Breast epithelium (tissue), 4 donors: Measurements from ENCODE around the gene DNAH8. TPM values are rescaled to one million over a fixed set of nuclear protein-coding genes. Genes with fewer than 3 reads are reported as not detected.

Experiments
- DNase-seq, 2 donors: peaks; one replicate each; pipeline ENCODE4 v3.0.0-alpha.2; 2019; ENCODE audit warnings: low spot score in 2 of 2
- H3K27ac ChIP-seq, 2 donors: fragments of 200-600 bp; sonication (generic) in 1 of 2; one replicate each; pipeline ENCODE4 v1.5.1; 2016 to 2019; ENCODE audit warnings: mild to moderate bottlenecking in 1 of 2
- H3K27me3 ChIP-seq, 2 donors: fragments of 200-600 bp; sonication (generic) in 1 of 2; one replicate each; pipeline versions ENCODE4 v1.5.1 to v1.6.0; 2017 to 2019; ENCODE audit warnings: control low read depth in 1 of 2, mild to moderate bottlenecking in 1 of 2
- H3K36me3 ChIP-seq: fragments of 200-600 bp; one replicate; pipeline ENCODE4 v1.5.1; 2019
- H3K4me1 ChIP-seq, 2 donors: fragments of 200-600 bp; sonication (generic); one replicate each; pipeline ENCODE4 v1.5.1; 2016 to 2019; ENCODE audit warnings: control low read depth in 1 of 2
- H3K4me3 ChIP-seq, 3 donors: fragments of 200-600 bp; sonication (generic); 1 replicate in 2 of 3; 2 replicates in 1 of 3; pipeline ENCODE4 v1.5.1; 2016 to 2019; ENCODE audit warnings: mild to moderate bottlenecking in 3 of 3, moderate library complexity in 2 of 3
- H3K9me3 ChIP-seq, 2 donors: fragments of 200-600 bp; sonication (generic) in 1 of 2; one replicate each; pipeline ENCODE4 v1.5.1; 2016 to 2019; ENCODE audit warnings: control low read depth in 1 of 2
- CTCF ChIP-seq, 3 donors: fragments of 450-650 bp; IDR thresholded peaks; one replicate each; pipeline ENCODE4 v1.5.1; 2016 to 2017; ENCODE audit warnings: antibody characterized with exemption in 3 of 3, mild to moderate bottlenecking in 3 of 3, moderate library complexity in 3 of 3
- POLR2A ChIP-seq: fragments of 450-650 bp; IDR thresholded peaks from one replicate; pipeline ENCODE4 v1.6.1; 2016; ENCODE audit warnings: antibody characterized with exemption, mild to moderate bottlenecking, moderate library complexity
- POLR2AphosphoS5 ChIP-seq, 3 donors: sonication (generic); formaldehyde crosslinking; IDR thresholded peaks; one replicate each; pipeline ENCODE4 v1.6.1; 2017; ENCODE audit warnings: antibody characterized with exemption in 3 of 3
- intact Hi-C: fragments of 100-400 bp; cut with DNase I; formaldehyde crosslinking; loops from one replicate; pipeline ENCODE4 v1.15.1; 2023; ENCODE audit warnings: low total_unique reads
- total RNA-seq, 3 donors: library from RNA; depleted of rRNA; stranded (reverse); fragments of >200 nt; gene quantifications; one replicate each; pipeline ENCODE4 v1.1.0, GENCODE V29; 2016

Gene DNAH8
- total RNA-seq, 3 donors from 2014 or later: under 0.01 TPM; not detected in 1

GRCh38 chr6:38684904-38685303, 30.2 kb upstream of the DNAH8 start:
- H3K36me3 ChIP-seq: peaks cover 4% of the 10 kb centered on the region
- H3K4me3 ChIP-seq: no peak overlapping the region
- intact Hi-C loops: no loop called here
- DNase-seq: no peak
- H3K9me3 ChIP-seq: no peaks in the 10 kb centered on the region
- H3K4me1 ChIP-seq: no peaks in the 10 kb centered on the region
- no peak overlapping the region for H3K27ac ChIP-seq
- no peaks in the 10 kb centered on the region for H3K27me3 ChIP-seq
- TF ChIP-seq POLR2A (no peak), CTCF (IDR thresholded peaks at IDR 0.05) (no peak), POLR2AphosphoS5 (IDR thresholded peaks at IDR 0.05) (no peak)

DNA sequence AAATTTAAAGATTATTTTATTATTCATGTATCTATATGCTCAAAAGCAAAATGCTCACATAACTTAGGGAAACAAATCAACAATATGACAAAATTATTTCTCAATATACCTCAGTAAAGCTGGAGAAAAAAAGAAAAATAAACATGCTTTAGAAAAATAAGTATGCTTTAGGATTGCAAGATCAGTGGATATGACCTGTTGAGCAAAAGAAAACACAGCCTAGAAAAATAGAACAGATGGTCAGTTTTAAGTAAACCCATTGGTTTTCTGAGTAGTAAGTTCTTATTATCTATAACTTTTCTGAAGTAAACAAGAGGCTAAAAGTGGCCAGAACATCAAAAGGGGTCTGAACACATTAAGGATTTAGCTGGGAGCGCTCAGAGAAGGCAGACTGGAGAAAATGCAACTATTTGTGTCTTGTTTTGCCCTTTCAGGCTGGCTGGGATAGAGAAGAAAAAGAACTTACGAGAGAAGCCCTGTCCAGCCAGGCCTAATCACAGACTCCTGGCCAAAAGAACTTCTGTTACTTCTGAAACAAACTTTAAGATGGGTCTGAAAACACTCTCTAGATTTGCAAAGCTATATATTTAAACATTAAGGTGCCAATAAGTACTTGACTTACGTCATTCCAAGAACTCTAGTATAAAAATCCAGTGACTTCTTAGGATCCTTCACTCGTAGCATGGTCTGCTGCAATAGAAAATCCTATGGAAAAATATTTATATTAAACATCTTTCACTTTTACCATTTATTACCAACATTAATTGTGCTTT, 28.7 kb upstream of the DNAH8 start:
- H3K4me1 ChIP-seq: no peaks in the 10 kb centered on the region
- H3K4me3 ChIP-seq: no peak overlapping the region
- TF ChIP-seq POLR2A: no peak
- TF ChIP-seq POLR2AphosphoS5 (IDR thresholded peaks at IDR 0.05): no peak
- TF ChIP-seq CTCF (IDR thresholded peaks at IDR 0.05): no peak
- H3K9me3 ChIP-seq: no peaks in the 10 kb centered on the region
- H3K27me3 ChIP-seq: no peaks in the 10 kb centered on the region
- intact Hi-C loops: no loop called here
- DNase-seq: no peak
- no peak overlapping the region for H3K27ac ChIP-seq
- peaks cover 4% of the 10 kb centered on the region for H3K36me3 ChIP-seq

DNA sequence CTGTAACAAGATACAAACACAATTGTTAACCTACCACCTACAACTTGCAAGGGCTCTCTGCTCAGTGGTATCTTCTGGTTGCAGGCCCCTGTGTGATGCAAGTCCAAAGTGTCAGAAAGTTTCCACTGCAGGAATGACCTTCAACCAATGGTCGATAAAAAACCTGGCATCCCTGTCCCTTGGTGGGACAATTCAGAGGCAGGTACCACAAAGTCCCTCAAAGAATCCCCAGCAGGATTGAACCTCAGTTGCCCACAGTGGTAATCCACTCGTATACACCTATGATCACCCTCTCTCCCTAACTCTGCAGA, 28.1 kb upstream of the DNAH8 start:
- Histone ChIP-seq H3K27ac (no peak overlapping the region), H3K27me3 (no peaks in the 10 kb centered on the region), H3K9me3 (no peaks in the 10 kb centered on the region), H3K4me1 (no peaks in the 10 kb centered on the region), H3K4me3 (no peak overlapping the region), H3K36me3 (peaks cover 4% of the 10 kb centered on the region)
- TF ChIP-seq POLR2A: no peak
- no peak for TF ChIP-seq CTCF (IDR thresholded peaks at IDR 0.05)
- intact Hi-C loops: no loop called here
- no peak for DNase-seq

DNA sequence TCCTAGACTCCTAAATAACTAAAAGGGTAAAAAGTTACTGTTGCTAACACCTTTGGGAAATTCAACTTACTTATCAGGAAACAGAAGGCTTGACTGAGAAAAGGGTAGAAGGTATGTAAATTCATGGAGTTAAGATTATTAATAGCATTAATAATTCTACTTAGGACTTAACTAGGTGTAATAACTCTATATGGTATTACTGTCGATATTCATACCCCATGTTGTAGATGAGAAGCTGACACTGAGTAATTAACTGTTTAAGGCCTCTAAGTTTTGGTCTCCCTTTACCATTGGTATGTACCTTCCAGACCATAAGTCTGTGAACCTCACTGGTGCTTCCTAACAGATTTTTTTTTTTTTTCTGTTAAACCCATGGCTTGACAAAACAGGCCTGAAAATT, 27.6 kb upstream of the DNAH8 start:
- Histone ChIP-seq H3K9me3 (no peaks in the 10 kb centered on the region), H3K27me3 (no peaks in the 10 kb centered on the region), H3K4me3 (no peak overlapping the region), H3K36me3 (peaks cover under 1% of the 10 kb centered on the region), H3K27ac (no peak overlapping the region), H3K4me1 (no peaks in the 10 kb centered on the region)
- TF ChIP-seq POLR2A (no peak), CTCF (IDR thresholded peaks at IDR 0.05) (no peak), POLR2AphosphoS5 (IDR thresholded peaks at IDR 0.05) (no peak)
- intact Hi-C loops: no loop called here
- no peak for DNase-seq

DNA sequence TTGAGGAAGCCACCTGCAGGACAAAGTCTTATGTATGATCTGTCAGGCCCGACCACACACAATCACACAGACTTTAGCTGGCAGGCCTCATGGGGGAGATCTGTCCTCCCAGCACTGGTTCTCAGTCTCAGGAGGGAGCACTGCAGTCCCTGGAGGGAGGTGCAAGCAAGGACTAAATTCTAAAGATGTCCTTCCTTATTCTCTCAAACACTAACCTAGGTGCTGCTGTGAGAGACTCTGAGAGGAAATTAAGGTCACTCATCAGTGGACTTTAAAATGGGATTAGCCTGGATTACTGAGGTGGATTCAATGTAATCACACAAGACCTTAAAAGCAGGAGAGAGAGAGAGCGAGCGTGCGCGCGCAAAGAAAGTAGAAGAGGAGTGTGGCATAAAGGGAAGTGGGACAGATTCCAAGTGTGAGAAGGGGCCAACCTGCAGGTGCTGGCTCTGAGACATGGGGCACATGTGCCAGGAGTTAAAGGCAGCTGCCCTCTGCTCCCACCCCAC, 26.5 kb upstream of the DNAH8 start:
- Histone ChIP-seq H3K27ac (no peak overlapping the region), H3K4me1 (no peaks in the 10 kb centered on the region), H3K27me3 (no peaks in the 10 kb centered on the region), H3K36me3 (no peaks in the 10 kb centered on the region), H3K9me3 (no peaks in the 10 kb centered on the region), H3K4me3 (no peak overlapping the region)
- DNase-seq: no peak
- intact Hi-C loops: no loop called here
- TF ChIP-seq POLR2AphosphoS5 (IDR thresholded peaks at IDR 0.05): no peak
- no peak for TF ChIP-seq POLR2A
- no peak for TF ChIP-seq CTCF (IDR thresholded peaks at IDR 0.05)
